Measurements from ENCODE around the gene SMYD4.
A peak's percentile ranks its signal among the peaks of the same experiment; 100 is the strongest.

SMYD4 gene

DNA sequence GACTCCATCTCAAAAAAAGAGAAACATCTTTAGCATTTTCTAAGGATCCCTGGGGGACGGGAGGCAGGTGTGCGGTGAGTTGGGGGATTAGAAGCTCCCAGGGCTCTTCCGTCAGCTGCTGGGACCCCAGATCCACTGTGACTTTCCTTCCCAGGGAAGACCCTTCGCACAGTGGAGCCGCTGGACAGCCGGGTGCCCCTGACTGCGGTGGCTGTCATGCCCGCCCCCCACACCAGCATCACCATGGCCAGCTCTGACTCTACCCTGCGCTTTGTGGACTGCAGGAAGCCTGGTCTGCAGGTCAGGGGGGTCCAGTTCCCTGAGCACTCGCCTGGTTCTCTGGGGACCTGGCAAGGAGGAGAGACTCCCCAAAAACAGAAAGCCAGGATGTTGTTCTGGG is 94.3 kb downstream of the SMYD4 start:
- no peaks in the 10 kb centered on the region for H3K9me3 ChIP-seq (ENCODE audit: low read length)
- H3K4me1 ChIP-seq (ENCODE audit: insufficient read depth, low read length), result peaks cover 3% of the 10 kb centered on the region
- peaks cover 38% of the 10 kb centered on the region for H3K36me3 ChIP-seq (ENCODE audit: insufficient read depth, low read length)
- H3K27me3 ChIP-seq (ENCODE audit: control insufficient read depth in 1 of 2, insufficient read depth in 2 of 2, low read length in 2 of 2), result no peaks in the 10 kb centered on the region
- H3K4me3 ChIP-seq (ENCODE audit: low read depth in 1 of 2, low read length in 2 of 2), result no peak overlapping the region
- no peak overlapping the region for H3K9ac ChIP-seq (ENCODE audit: low read length)
- no peak overlapping the region for H3K27ac ChIP-seq (ENCODE audit: low read depth, low read length)

GRCh38 chr17:1733759-1734158 is 95.9 kb downstream of the SMYD4 start:
- H3K27me3 ChIP-seq (ENCODE audit: control insufficient read depth in 1 of 2, insufficient read depth in 2 of 2, low read length in 2 of 2), result no peaks in the 10 kb centered on the region
- H3K36me3 ChIP-seq (ENCODE audit: insufficient read depth, low read length), result peaks cover 38% of the 10 kb centered on the region
- no peaks in the 10 kb centered on the region for H3K9me3 ChIP-seq (ENCODE audit: low read length)
- no peak overlapping the region for H3K9ac ChIP-seq (ENCODE audit: low read length)
- H3K27ac ChIP-seq (ENCODE audit: low read depth, low read length), result no peak overlapping the region
- no peak overlapping the region for H3K4me3 ChIP-seq (ENCODE audit: low read depth in 1 of 2, low read length in 2 of 2)
- peaks cover 5% of the 10 kb centered on the region for H3K4me1 ChIP-seq (ENCODE audit: insufficient read depth, low read length)

- H3K9ac ChIP-seq (ENCODE audit: low read length), result no peak overlapping the region
- no peaks in the 10 kb centered on the region for H3K27me3 ChIP-seq (ENCODE audit: control insufficient read depth in 1 of 2, insufficient read depth in 2 of 2, low read length in 2 of 2)
- H3K9me3 ChIP-seq (ENCODE audit: low read length), result no peaks in the 10 kb centered on the region
- H3K4me3 ChIP-seq (ENCODE audit: low read depth in 1 of 2, low read length in 2 of 2), result no peak overlapping the region
- H3K27ac ChIP-seq (ENCODE audit: low read depth, low read length), result no peak overlapping the region
- peaks cover 5% of the 10 kb centered on the region for H3K4me1 ChIP-seq (ENCODE audit: insufficient read depth, low read length)
- peaks cover 43% of the 10 kb centered on the region for H3K36me3 ChIP-seq (ENCODE audit: insufficient read depth, low read length)
These were observed 96.8 kb downstream of the SMYD4 start for GRCh38 chr17:1732833-1733321.

DNA sequence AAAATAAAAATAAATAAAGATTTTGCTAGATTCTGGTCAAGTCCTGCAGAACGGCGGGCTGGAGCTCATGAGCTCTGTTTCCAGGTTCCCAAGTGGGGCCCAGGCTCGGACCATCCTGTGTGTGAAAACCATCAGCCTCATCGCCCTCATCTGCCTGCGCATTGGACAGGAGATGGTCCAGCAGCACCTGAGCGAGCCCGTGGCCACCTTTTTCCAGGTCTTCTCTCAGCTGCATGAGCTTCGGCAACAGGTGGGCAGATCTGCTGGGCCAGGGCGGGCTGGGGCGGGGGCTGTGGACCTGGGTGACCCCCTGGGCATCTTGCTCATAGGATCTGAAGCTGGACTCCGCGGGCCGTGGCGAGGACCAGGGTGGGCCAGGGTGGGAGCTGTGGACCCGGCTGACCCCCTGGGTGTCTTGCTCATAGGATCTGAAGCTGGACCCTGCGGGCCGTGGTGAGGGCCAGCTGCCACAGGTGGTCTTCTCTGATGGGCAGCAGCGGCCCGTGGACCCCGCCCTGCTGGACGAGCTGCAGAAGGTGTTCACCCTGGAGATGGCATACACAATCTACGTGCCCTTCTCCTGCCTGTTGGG is 97.4 kb downstream of the SMYD4 start:
- H3K4me3 ChIP-seq (ENCODE audit: low read depth in 1 of 2, low read length in 2 of 2), result no peak overlapping the region
- no peak overlapping the region for H3K27ac ChIP-seq (ENCODE audit: low read depth, low read length)
- no peak overlapping the region for H3K9ac ChIP-seq (ENCODE audit: low read length)
- H3K36me3 ChIP-seq (ENCODE audit: insufficient read depth, low read length), result peaks cover 43% of the 10 kb centered on the region
- peaks cover 5% of the 10 kb centered on the region for H3K4me1 ChIP-seq (ENCODE audit: insufficient read depth, low read length)
- H3K9me3 ChIP-seq (ENCODE audit: low read length), result no peaks in the 10 kb centered on the region
- no peaks in the 10 kb centered on the region for H3K27me3 ChIP-seq (ENCODE audit: control insufficient read depth in 1 of 2, insufficient read depth in 2 of 2, low read length in 2 of 2)

GRCh38 chr17:1731194-1731506 is 98.6 kb downstream of the SMYD4 start:
- no peak overlapping the region for H3K27ac ChIP-seq (ENCODE audit: low read depth, low read length)
- no peaks in the 10 kb centered on the region for H3K9me3 ChIP-seq (ENCODE audit: low read length)
- H3K9ac ChIP-seq (ENCODE audit: low read length), result no peak overlapping the region
- H3K4me1 ChIP-seq (ENCODE audit: insufficient read depth, low read length), result peaks cover 12% of the 10 kb centered on the region
- H3K4me3 ChIP-seq (ENCODE audit: low read depth in 1 of 2, low read length in 2 of 2), result no peak overlapping the region
- H3K36me3 ChIP-seq (ENCODE audit: insufficient read depth, low read length), result peaks cover 43% of the 10 kb centered on the region
- no peaks in the 10 kb centered on the region for H3K27me3 ChIP-seq (ENCODE audit: control insufficient read depth in 1 of 2, insufficient read depth in 2 of 2, low read length in 2 of 2)

GRCh38 chr17:1730326-1731193 is 99.1 kb downstream of the SMYD4 start:
- peaks cover 15% of the 10 kb centered on the region for H3K4me1 ChIP-seq (ENCODE audit: insufficient read depth, low read length)
- no peaks in the 10 kb centered on the region for H3K9me3 ChIP-seq (ENCODE audit: low read length)
- peak overlapping the region in 1 of 2 donors; percentile 20 for H3K4me3 ChIP-seq (ENCODE audit: low read depth in 1 of 2, low read length in 2 of 2)
- peak overlapping the region; percentile 61 for H3K9ac ChIP-seq (ENCODE audit: low read length)
- H3K27me3 ChIP-seq (ENCODE audit: control insufficient read depth in 1 of 2, insufficient read depth in 2 of 2, low read length in 2 of 2), result no peaks in the 10 kb centered on the region
- peaks cover 38% of the 10 kb centered on the region for H3K36me3 ChIP-seq (ENCODE audit: insufficient read depth, low read length)
- peak overlapping the region; percentile 79 for H3K27ac ChIP-seq (ENCODE audit: low read depth, low read length)

- H3K9me3 ChIP-seq (ENCODE audit: low read length), result no peaks in the 10 kb centered on the region
- no peak overlapping the region for H3K27ac ChIP-seq (ENCODE audit: low read depth, low read length)
- no peaks in the 10 kb centered on the region for H3K27me3 ChIP-seq (ENCODE audit: control insufficient read depth in 1 of 2, insufficient read depth in 2 of 2, low read length in 2 of 2)
- H3K4me1 ChIP-seq (ENCODE audit: insufficient read depth, low read length), result peaks cover 20% of the 10 kb centered on the region
- H3K4me3 ChIP-seq (ENCODE audit: low read depth in 1 of 2, low read length in 2 of 2), result no peak overlapping the region
- no peak overlapping the region for H3K9ac ChIP-seq (ENCODE audit: low read length)
- peaks cover 35% of the 10 kb centered on the region for H3K36me3 ChIP-seq (ENCODE audit: insufficient read depth, low read length)
These were observed 99.8 kb downstream of the SMYD4 start for GRCh38 chr17:1729966-1730325.

Data from muscle layer of colon (tissue), 2 donors.